SK-N-MC (cell line): ENCODE results near the gene CDH4.

ENCODE experiments used
- EZH2 ChIP-seq: fragments of 200-600 bp; sonication (generic); IDR thresholded peaks from one replicate; pipeline ENCODE4 v1.6.1; 2017; ENCODE audit warnings: antibody characterized with exemption
- FOXP2 ChIP-seq: optimal IDR thresholded peaks from 2 replicates; pipeline ENCODE3; 2011; ENCODE audit warnings: mild to moderate bottlenecking, moderate library complexity; ENCODE audit not compliant: insufficient read depth; ENCODE audit errors: extremely low read length, control extremely low read depth
- POLR2AphosphoS5 ChIP-seq: IDR thresholded peaks from 2 replicates; pipeline ENCODE4 v1.6.1; 2012; ENCODE audit warnings: mild to moderate bottlenecking, low read depth, low read length, borderline replicate concordance

DNA sequence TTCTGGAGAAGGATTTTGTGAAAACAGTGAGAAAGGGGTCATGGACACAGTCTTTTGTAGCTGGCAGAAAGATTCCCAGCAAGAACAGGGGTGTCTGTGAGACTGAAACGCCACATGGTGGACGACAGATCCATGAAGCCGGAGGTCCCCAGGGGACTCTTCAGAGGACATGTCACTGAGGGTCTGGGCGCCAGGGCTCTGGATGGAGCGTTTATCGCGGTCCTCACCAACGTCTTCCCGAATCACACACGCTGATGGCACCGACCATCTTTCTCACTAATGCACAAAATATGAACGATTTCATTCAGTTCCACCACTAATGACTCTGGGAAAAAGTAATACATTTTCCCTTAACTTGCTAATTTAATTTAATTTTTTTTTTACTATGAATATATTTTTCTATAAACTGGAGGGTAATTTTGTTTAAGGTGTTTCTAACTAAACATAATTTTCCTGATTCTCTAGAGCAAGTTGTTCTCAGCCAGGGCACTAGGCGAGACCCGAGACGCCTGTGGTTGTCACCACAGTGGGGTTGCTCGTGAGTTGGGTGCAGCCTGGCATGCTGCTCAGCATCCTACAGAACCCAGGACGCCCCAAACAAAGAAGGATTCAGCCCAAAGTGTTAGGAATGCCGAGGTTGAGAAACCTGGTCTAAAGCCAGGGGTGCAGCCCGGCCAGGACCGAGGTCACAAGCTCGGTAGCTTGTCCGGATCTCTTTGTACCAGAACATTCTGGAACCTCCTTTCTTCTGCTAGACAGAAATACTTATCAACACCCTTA lies 507.4 kb downstream of the CDH4 start:
- TF ChIP-seq EZH2 (no peak), POLR2AphosphoS5 (no peak), FOXP2 (no peak)
